Fibroblast of the aortic adventitia (primary cell): ENCODE data around the gene SMOC1. TPM values are rescaled to one million over a fixed set of nuclear protein-coding genes. Genes with fewer than 3 reads are reported as not detected.
A peak's percentile ranks its signal among the peaks of the same experiment; 100 is the strongest.
"Not testable (repeated sequence)": the region's sequence is repeated elsewhere in the genome, so short reads cannot be mapped to it uniquely, and the experiment has no call there.

Experiments
- DNase-seq: peaks from one replicate; pipeline ENCODE4 v3.0.0-alpha.2; 2010; ENCODE audit warnings: low read depth
- H3K4me3 ChIP-seq: 2 replicates; pipeline ENCODE4 v1.5.1; 2011; ENCODE audit warnings: low read depth, mild to moderate bottlenecking, control low read depth, low read length, moderate library complexity
- CTCF ChIP-seq: IDR thresholded peaks from 2 replicates; pipeline ENCODE4 v1.5.1; 2011; ENCODE audit warnings: mild to moderate bottlenecking, low read length, control low read depth, inconsistent platforms; ENCODE audit not compliant: insufficient read depth
- total RNA-seq: library from RNA; depleted of rRNA; stranded (reverse); fragments of >200 nt; gene quantifications from 2 replicates; pipeline ENCODE4 v1.2.3, GENCODE V29; 2012; ENCODE audit warnings: low replicate concordance

Gene SMOC1
- total RNA-seq, 1 donor = 1.1 TPM

- no peak for TF ChIP-seq CTCF
- no peak overlapping the region for H3K4me3 ChIP-seq
- no peak for DNase-seq
Measured at GRCh38 chr14:69895109-69895508, 15.9 kb downstream of the SMOC1 start.

- TF ChIP-seq CTCF = no peak
- no peak overlapping the region for H3K4me3 ChIP-seq
- no peak for DNase-seq
Measured at GRCh38 chr14:69896080-69896479, 16.9 kb downstream of the SMOC1 start.

- no peak for TF ChIP-seq CTCF
- H3K4me3 ChIP-seq = no peak overlapping the region
Measured at GRCh38 chr14:69896972-69897371, 17.8 kb downstream of the SMOC1 start.

GRCh38 chr14:69900603-69901002 is 21.4 kb downstream of the SMOC1 start:
- H3K4me3 ChIP-seq = no peak overlapping the region
- no peak for DNase-seq
- no peak for TF ChIP-seq CTCF

More at GRCh38 chr14:69896972-69897371, 17.8 kb downstream of the SMOC1 start:
- no peak for DNase-seq

GRCh38 chr14:69901113-69901951 is 22.1 kb downstream of the SMOC1 start:
- DNase-seq = peak; percentile 32
- H3K4me3 ChIP-seq = no peak overlapping the region
- no peak for TF ChIP-seq CTCF

GRCh38 chr14:69903046-69903445 is 23.8 kb downstream of the SMOC1 start:
- DNase-seq = not testable (repeated sequence)

GRCh38 chr14:69904246-69904645 is 25.0 kb downstream of the SMOC1 start:
- TF ChIP-seq CTCF = no peak
- DNase-seq = no peak
- H3K4me3 ChIP-seq = no peak overlapping the region

More at GRCh38 chr14:69903046-69903445, 23.8 kb downstream of the SMOC1 start:
- not testable (repeated sequence) for H3K4me3 ChIP-seq
